GM18526 (cell line): ENCODE data around the gene CENPE.

ENCODE experiments used
- POLR2A ChIP-seq: IDR thresholded peaks from 3 replicates; pipeline ENCODE4 v1.6.1; 2011; ENCODE audit not compliant: insufficient read length; ENCODE audit errors: extremely low read depth

The CENPE gene

GRCh38 chr4:103150677-103151076 lies 47.5 kb downstream of the CENPE start:
- TF ChIP-seq POLR2A = no peak

DNA sequence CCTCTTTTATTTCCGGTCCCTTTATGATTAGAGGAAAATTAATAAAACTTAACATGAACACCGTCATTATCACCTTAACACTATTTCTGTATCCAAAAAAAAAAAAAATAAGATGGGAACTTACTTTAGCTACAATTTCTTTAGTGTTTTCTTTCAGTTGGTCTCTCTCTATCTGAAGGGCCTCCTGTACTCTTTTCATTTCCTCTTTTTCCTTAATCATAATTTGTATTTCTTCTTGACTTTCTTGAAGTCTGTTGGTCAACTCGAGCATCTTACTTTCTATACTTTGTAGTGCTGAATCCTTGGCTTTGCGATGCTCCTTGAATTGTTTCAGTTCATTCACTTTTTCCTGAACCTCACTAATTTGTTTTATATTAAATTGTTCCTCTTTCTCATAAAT lies 53.2 kb downstream of the CENPE start:
- TF ChIP-seq POLR2A = no peak

DNA sequence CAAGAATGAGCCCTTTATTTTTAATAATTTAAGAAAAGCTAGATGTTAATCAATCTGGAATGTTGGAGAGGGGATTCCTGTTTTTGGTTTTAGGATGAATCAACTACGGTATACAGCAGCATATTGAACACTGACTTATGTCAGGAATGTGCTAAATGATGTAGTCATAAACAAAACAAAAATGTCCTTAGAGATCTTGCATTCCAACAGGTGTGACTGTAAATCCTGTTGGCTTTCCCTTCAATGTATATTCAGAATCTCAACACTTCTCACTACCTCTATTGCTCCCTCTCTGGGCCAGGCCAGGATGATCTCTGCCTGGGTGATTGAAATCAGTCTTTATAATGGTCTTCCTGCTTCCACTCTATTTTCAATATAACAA lies 60.7 kb downstream of the CENPE start:
- no peak for TF ChIP-seq POLR2A

DNA sequence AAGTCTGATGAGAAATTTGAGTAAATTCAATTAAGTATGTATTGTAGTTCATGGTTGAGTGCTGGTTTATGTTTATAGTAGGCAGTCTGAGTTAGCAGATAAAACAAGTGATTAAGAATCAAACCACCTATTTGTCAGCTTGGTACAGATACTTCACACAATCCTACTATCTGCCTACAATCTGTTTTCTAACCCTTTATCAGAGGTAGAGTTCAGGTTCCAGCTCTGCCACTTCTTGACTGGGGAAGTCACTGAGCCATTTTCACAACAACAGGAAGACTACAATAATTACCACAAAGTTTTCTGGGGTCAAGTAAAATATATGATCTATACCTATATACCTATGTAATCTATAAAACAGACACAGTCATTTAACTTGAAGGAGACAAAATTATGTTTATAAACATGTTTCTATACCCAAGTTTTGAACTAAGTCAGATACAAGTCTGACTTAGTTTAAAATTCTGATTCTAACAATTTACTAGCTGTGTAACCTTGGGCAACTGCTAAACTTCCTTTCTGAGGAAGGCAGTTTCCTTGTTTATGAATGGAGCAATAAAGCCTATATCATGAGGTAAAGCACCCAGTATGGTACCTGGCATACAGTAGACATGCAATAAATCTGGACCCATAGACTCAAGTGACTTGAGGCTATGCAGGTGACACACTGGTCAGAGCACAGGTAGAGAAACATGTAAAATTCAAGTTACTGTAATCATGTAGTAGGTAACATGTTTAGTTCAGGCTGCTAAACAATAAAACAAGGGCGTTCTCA lies 61.3 kb downstream of the CENPE start:
- TF ChIP-seq POLR2A = no peak

DNA sequence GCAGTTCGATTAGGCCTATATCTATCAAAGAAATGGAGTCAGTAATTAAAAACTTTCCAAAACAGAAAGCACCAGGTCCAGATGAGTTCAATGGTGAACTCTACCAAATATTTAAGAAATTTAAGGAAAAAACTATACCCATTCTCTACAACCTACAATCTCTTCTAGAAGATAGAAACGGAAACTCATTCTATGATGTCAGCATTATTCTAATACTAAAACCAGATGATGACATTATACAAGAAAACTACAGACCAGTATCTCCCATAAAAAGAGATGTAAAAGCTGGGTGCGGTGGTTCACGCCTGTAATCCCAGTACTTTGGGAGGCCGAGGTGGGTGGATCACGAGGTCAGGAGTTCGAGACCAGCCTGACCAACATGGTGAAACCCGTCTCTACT lies 69.0 kb downstream of the CENPE start:
- no peak for TF ChIP-seq POLR2A

DNA sequence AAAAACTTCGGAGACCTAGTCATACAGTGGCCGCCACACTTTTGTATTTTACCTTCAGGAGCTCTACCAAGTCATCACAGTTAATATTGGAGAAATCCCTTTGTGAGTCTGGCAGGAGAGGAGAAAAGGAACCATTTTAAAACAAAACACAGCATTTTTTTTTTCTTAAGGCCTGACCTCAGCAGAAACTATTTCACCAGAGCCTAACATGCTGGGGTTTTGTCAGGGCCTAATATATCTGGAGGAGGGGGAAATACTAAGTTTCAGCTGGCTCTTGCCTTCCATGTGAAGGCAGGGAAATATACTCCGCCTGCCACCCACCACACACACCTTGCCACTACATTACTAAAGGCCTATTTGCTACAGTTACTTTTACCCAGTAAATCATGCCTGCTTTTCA lies 72.0 kb downstream of the CENPE start:
- no peak for TF ChIP-seq POLR2A

DNA sequence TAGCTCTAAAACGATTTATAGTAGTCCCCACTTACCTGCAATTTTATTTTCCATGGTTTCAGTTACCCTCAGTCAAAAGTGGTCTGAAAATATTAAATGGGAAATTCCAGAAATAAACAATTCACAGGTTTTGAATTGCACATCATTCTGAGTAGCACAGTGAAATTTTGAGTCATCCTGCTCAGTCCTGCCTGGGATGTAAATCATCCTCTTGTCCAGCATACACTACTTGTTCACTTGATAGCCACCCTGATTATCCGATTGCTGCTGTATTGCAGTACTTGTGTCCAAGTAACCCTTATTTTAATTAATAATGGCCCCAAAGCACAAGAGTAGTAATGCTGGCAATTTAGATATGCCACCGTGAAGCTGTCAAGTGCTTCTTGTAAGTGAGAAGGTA lies 75.0 kb downstream of the CENPE start:
- no peak for TF ChIP-seq POLR2A

DNA sequence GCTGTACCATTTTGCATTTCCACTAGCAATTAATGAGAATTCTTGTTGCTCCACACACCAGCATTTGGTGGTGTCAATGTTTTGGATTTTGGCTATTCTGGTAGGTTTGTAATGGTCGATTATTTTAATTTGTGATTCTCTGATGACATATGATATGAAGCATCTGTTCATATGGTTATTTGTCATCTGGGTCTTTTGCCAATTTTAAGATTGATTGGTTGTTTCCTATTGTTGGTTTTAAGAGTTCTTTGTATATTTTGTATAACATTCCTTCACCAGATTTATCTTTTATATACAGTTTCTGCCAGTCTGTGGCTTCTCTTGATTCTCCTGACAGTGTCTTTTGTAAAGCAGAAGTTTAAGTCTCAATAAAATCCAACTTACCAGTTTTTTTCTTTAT lies 80.0 kb downstream of the CENPE start:
- no peak for TF ChIP-seq POLR2A

- no peak for TF ChIP-seq POLR2A
These were observed 86.5 kb downstream of the CENPE start for GRCh38 chr4:103111598-103111997.

GRCh38 chr4:103108542-103108941 lies 89.6 kb downstream of the CENPE start:
- no peak for TF ChIP-seq POLR2A

- TF ChIP-seq POLR2A = no peak
These were observed 92.4 kb downstream of the CENPE start for GRCh38 chr4:103105558-103106356.

DNA sequence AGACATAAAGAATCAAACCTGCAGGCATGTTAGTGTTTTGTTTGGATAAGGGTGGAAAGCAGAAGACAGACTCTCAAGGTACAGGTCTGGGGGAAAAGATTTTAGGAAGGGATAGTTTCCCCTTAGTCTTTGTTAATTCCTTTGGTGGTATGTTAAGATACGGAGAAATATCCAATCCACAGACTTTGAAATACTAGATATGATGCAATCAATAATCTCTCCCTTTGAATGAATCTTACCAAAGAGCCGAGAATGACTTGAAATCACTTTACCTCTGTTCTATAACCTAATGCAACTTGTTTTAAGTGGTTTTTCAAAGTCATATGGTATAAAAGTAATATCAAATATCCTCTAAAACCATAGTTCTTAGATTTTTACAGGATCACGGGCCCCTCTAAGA lies 93.3 kb downstream of the CENPE start:
- no peak for TF ChIP-seq POLR2A

GRCh38 chr4:103100691-103101090 lies 97.5 kb downstream of the CENPE start:
- no peak for TF ChIP-seq POLR2A

GRCh38 chr4:103099691-103100392 lies 98.3 kb downstream of the CENPE start, which contains the start of gene BDH2:
Gene BDH2, minus strand, starts transcription at chr4:103099834. Its CDS starts 3,580 bp downstream, at chr4:103096254.
- no peak for TF ChIP-seq POLR2A

- TF ChIP-seq POLR2A = no peak
These were observed 99.2 kb downstream of the CENPE start for GRCh38 chr4:103098756-103099440.
